ENCODE measurements around the gene SPDEF.

GRCh38 chr6:34583861-34584604 is 27.9 kb upstream of the SPDEF start:
- TF ChIP-seq MAX (IDR thresholded peaks at IDR 0.05) (no peak), CEBPB (IDR thresholded peaks at IDR 0.05) (no peak), NFIC (IDR thresholded peaks at IDR 0.05) (no peak), TEAD4 (IDR thresholded peaks at IDR 0.05) (no peak), EP300 (IDR thresholded peaks at IDR 0.05; ENCODE audit: borderline replicate concordance) (no peak), RAD21 (IDR thresholded peaks at IDR 0.05; ENCODE audit: low read depth) (no peak)
